Activated B cell treated with CpG ODN at 0.5 μM for 24 hours (primary cell): ENCODE data around the gene SND1. TPM values are rescaled to one million over a fixed set of nuclear protein-coding genes. Genes with fewer than 3 reads are reported as not detected.

ENCODE experiments used
- ATAC-seq: fragments of 200-7000 bp; cut with Tn5 transposase; one replicate; pipeline ENCODE4 v1.10.0; 2021; ENCODE audit warnings: low read depth, mild to moderate bottlenecking, moderate library complexity
- CTCF ChIA-PET: fragments of 350-600 bp; sonication (Branson Sonifier 250); formaldehyde crosslinking; loops from one replicate; lab custom pipeline; 2021; ENCODE audit warnings: antibody characterized with exemption; lab: Charles Lee
- POLR2A ChIA-PET: fragments of 350-600 bp; sonication (Branson Sonifier 250); formaldehyde crosslinking; loops from one replicate; lab custom pipeline; 2021; ENCODE audit warnings: antibody characterized with exemption; lab: Charles Lee
- DNase-seq: peaks from one replicate; pipeline ENCODE4 v3.0.0; 2022
- H3K27ac Mint-ChIP-seq: one replicate; pipeline ENCODE4 v1.8.0; 2020; ENCODE audit warnings: mixed read lengths
- H3K27me3 Mint-ChIP-seq: one replicate; pipeline ENCODE4 v1.8.0; 2021; ENCODE audit warnings: mixed read lengths
- H3K36me3 Mint-ChIP-seq: one replicate; pipeline ENCODE4 v1.8.0; 2021; ENCODE audit warnings: low read depth, mixed read lengths
- H3K4me1 Mint-ChIP-seq: one replicate; pipeline ENCODE4 v1.8.0; 2021; ENCODE audit warnings: mixed read lengths
- H3K4me3 Mint-ChIP-seq: one replicate; pipeline ENCODE4 v1.8.0; 2020; ENCODE audit warnings: mild to moderate bottlenecking, mixed read lengths
- H3K9me3 Mint-ChIP-seq: one replicate; pipeline ENCODE4 v1.8.0; 2020; ENCODE audit warnings: mixed read lengths
- CTCF ChIP-seq: fragments of 200-600 bp; IDR thresholded peaks from one replicate; pipeline ENCODE4 v1.8.0; 2022; ENCODE audit warnings: antibody characterized with exemption, mild to moderate bottlenecking
- intact Hi-C: fragments of 100-400 bp; cut with micrococcal nuclease; formaldehyde crosslinking; loops from one replicate; pipeline ENCODE4 v1.15.1; 2024
- total RNA-seq: library from RNA; stranded (reverse); gene quantifications from 2 replicates; pipeline ENCODE4 v1.2.3, GENCODE V29; 2022

SND1 gene
- total RNA-seq, 1 donor from 2014 or later: 215 TPM

- POLR2A ChIA-PET: no interaction called here
- TF ChIP-seq CTCF: no peak
- DNase-seq: no peak
These were observed 445.3 kb downstream of the SND1 start for GRCh38 chr7:128097211-128097731.

GRCh38 chr7:128098629-128099028 lies 446.6 kb downstream of the SND1 start:
- intact Hi-C loops: no loop called here
- POLR2A ChIA-PET: no interaction called here
- ATAC-seq: no peak
- DNase-seq: no peak
- no peak for TF ChIP-seq CTCF
- H3K27me3 Mint-ChIP-seq: no peaks in the 10 kb centered on the region
- no peaks in the 10 kb centered on the region for H3K9me3 Mint-ChIP-seq
- no peak overlapping the region for H3K4me3 Mint-ChIP-seq
- peaks cover 27% of the 10 kb centered on the region for H3K4me1 Mint-ChIP-seq
- no peak overlapping the region for H3K27ac Mint-ChIP-seq
- peaks cover 23% of the 10 kb centered on the region for H3K36me3 Mint-ChIP-seq
- CTCF ChIA-PET: no interaction called here

More at GRCh38 chr7:128097211-128097731, 445.3 kb downstream of the SND1 start:
- intact Hi-C loops: no loop called here
- H3K36me3 Mint-ChIP-seq: peaks cover 33% of the 10 kb centered on the region
- H3K27ac Mint-ChIP-seq: no peak overlapping the region
- CTCF ChIA-PET: no interaction called here
- no peaks in the 10 kb centered on the region for H3K27me3 Mint-ChIP-seq
- H3K4me3 Mint-ChIP-seq: no peak overlapping the region
- H3K9me3 Mint-ChIP-seq: no peaks in the 10 kb centered on the region
- H3K4me1 Mint-ChIP-seq: peaks cover 19% of the 10 kb centered on the region
- no peak for ATAC-seq

- TF ChIP-seq CTCF: no peak
- H3K9me3 Mint-ChIP-seq: no peaks in the 10 kb centered on the region
- DNase-seq (no peak), ATAC-seq (no peak)
- H3K27ac Mint-ChIP-seq: no peak overlapping the region
- CTCF ChIA-PET: no interaction called here
- intact Hi-C loops: no loop called here
- H3K4me1 Mint-ChIP-seq: peaks cover 29% of the 10 kb centered on the region
- H3K36me3 Mint-ChIP-seq: peaks cover 17% of the 10 kb centered on the region
- H3K27me3 Mint-ChIP-seq: no peaks in the 10 kb centered on the region
- H3K4me3 Mint-ChIP-seq: no peak overlapping the region
- POLR2A ChIA-PET: interaction anchor here (0.7 kb wide), 1 partner anchor 11 kb away, joined by 3 read pairs; no protein-coding TSS in a partner anchor
These were observed 447.2 kb downstream of the SND1 start for GRCh38 chr7:128099204-128099671.

GRCh38 chr7:128100225-128100948 lies 448.4 kb downstream of the SND1 start:
- CTCF ChIA-PET: interaction anchor here (0.9 kb wide), 1 partner anchor 392 kb away, joined by 3 read pairs; no protein-coding TSS in a partner anchor
- no peak for DNase-seq
- POLR2A ChIA-PET: no interaction called here
- no peaks in the 10 kb centered on the region for H3K9me3 Mint-ChIP-seq
- peaks cover 37% of the 10 kb centered on the region for H3K4me1 Mint-ChIP-seq
- TF ChIP-seq CTCF: no peak
- H3K36me3 Mint-ChIP-seq: peaks cover 10% of the 10 kb centered on the region
- no peaks in the 10 kb centered on the region for H3K27me3 Mint-ChIP-seq
- intact Hi-C loops: no loop called here
- H3K27ac Mint-ChIP-seq: peak overlapping the region; percentile 16
- no peak overlapping the region for H3K4me3 Mint-ChIP-seq
- ATAC-seq: no peak

- POLR2A ChIA-PET: no interaction called here
- CTCF ChIA-PET: no interaction called here
- intact Hi-C loops: no loop called here
These were observed 449.1 kb downstream of the SND1 start for GRCh38 chr7:128100949-128101713.

More at GRCh38 chr7:128100949-128101713, 449.1 kb downstream of the SND1 start:
- Mint-ChIP-seq H3K36me3 (peaks cover 7% of the 10 kb centered on the region), H3K4me1 (peaks cover 40% of the 10 kb centered on the region), H3K4me3 (no peak overlapping the region), H3K27ac (peak overlapping the region; percentile 64), H3K27me3 (no peaks in the 10 kb centered on the region), H3K9me3 (no peaks in the 10 kb centered on the region)
- DNase-seq (no peak), ATAC-seq (no peak)
- TF ChIP-seq CTCF: no peak
